HG03521 (cell line): ENCODE results near the gene SCAPER.
A peak's percentile ranks its signal among the peaks of the same experiment; 100 is the strongest.

Experiments used
- ATAC-seq: cut with Tn5 transposase; IDR thresholded peaks from one replicate; pipeline ENCODE4 v1.9.1; 2021; ENCODE audit warnings: mild to moderate bottlenecking, moderate library complexity; ENCODE audit not compliant: unreplicated experiment

SCAPER gene

GRCh38 chr15:76905013-76905839 is at the start of gene SCAPER:
Gene SCAPER, minus strand, starts transcription at chr15:76905340. Its CDS starts 21,523 bp downstream, at chr15:76883817.
- peak; percentile 92 for ATAC-seq

- no peak for ATAC-seq
Observed at GRCh38 chr15:76954744-76955143, 49.6 kb upstream of the SCAPER start.

GRCh38 chr15:76953913-76954312 is 48.8 kb upstream of the SCAPER start:
- no peak for ATAC-seq

- ATAC-seq = no peak
Observed at GRCh38 chr15:76951220-76951619, 46.1 kb upstream of the SCAPER start.

GRCh38 chr15:76947454-76947853 is 42.3 kb upstream of the SCAPER start:
- no peak for ATAC-seq

- no peak for ATAC-seq
Observed at GRCh38 chr15:76945494-76946093, 40.5 kb upstream of the SCAPER start.

GRCh38 chr15:76942331-76942730 is 37.2 kb upstream of the SCAPER start:
- ATAC-seq = no peak

- ATAC-seq = no peak
Observed at GRCh38 chr15:76941636-76942035, 36.5 kb upstream of the SCAPER start.

GRCh38 chr15:76939715-76940114 is 34.6 kb upstream of the SCAPER start:
- ATAC-seq = no peak

GRCh38 chr15:76938752-76939151 is 33.6 kb upstream of the SCAPER start:
- ATAC-seq = no peak

- ATAC-seq = no peak
Observed at GRCh38 chr15:76936671-76937070, 31.5 kb upstream of the SCAPER start.

GRCh38 chr15:76935620-76936019 is 30.5 kb upstream of the SCAPER start:
- ATAC-seq = no peak

GRCh38 chr15:76932135-76932966 is 27.2 kb upstream of the SCAPER start:
- no peak for ATAC-seq

- ATAC-seq = peak; percentile 98
Observed at GRCh38 chr15:76931397-76932134, 26.4 kb upstream of the SCAPER start, which contains the start of gene RCN2. Gene RCN2, plus strand, starts transcription at chr15:76931749. Its CDS starts 93 bp downstream, at chr15:76931842.

GRCh38 chr15:76930831-76931396 is 25.8 kb upstream of the SCAPER start:
- ATAC-seq = no peak

- no peak for ATAC-seq
Observed at GRCh38 chr15:76929011-76929760, 24.0 kb upstream of the SCAPER start.

GRCh38 chr15:76928201-76928600 is 23.1 kb upstream of the SCAPER start:
- ATAC-seq = no peak

- ATAC-seq = no peak
Observed at GRCh38 chr15:76916369-76916768, 11.2 kb upstream of the SCAPER start.

- ATAC-seq = no peak
Observed at GRCh38 chr15:76913737-76914136, 8.6 kb upstream of the SCAPER start.

GRCh38 chr15:76912430-76912829 is 7.3 kb upstream of the SCAPER start:
- no peak for ATAC-seq
